H1 (cell line): ENCODE results near the gene ROBO2. TPM values are rescaled to one million over a fixed set of nuclear protein-coding genes. Genes with fewer than 3 reads are reported as not detected.

ENCODE experiments used
- CTCF ChIA-PET: fragments of 300-600 bp; sonication (Branson Sonifier 250); formaldehyde crosslinking; loops from one replicate; lab custom pipeline; 2021; ENCODE audit not compliant: partially characterized antibody; lab: Charles Lee
- POLR2A ChIA-PET: fragments of 300-600 bp; sonication (Branson Sonifier 250); formaldehyde crosslinking; loops from one replicate; lab custom pipeline; 2021; ENCODE audit warnings: inconsistent platforms; ENCODE audit not compliant: partially characterized antibody; lab: Charles Lee
- DNase-seq, 2 experiments: peaks; one replicate each; pipeline versions ENCODE4 v3.0.0 to v3.0.0-alpha.2; 2010 to 2022; ENCODE audit warnings: low spot score in 2 of 2, low read depth in 1 of 2, mixed read lengths in 1 of 2
- FAIRE-seq: peaks from 2 replicates; lab custom pipeline; 2011; peaks lifted over from hg19 to GRCh38; lab: Jason Lieb, UNC
- H2AFZ ChIP-seq: 2 replicates; pipeline ENCODE4 v1.8.1; 2012; ENCODE audit warnings: low read length, inconsistent platforms
- H2AK5ac ChIP-seq: 2 replicates; pipeline ENCODE4 v1.6.1; 2013; ENCODE audit warnings: low read depth, low read length
- H2BK120ac ChIP-seq: replicated peaks from 2 replicates; pipeline ENCODE3; 2013; ENCODE audit warnings: low read depth, low read length, inconsistent platforms
- H2BK12ac ChIP-seq: 2 replicates; pipeline ENCODE4 v1.6.1; 2013; ENCODE audit warnings: low read depth, low read length
- H2BK15ac ChIP-seq: 2 replicates; pipeline ENCODE4 v1.6.1; 2013; ENCODE audit warnings: low read length
- H2BK20ac ChIP-seq: 2 replicates; pipeline ENCODE4 v1.6.1; 2013; ENCODE audit warnings: low read length
- H2BK5ac ChIP-seq: 2 replicates; pipeline ENCODE4 v1.6.1; 2013; ENCODE audit warnings: low read depth, low read length
- H3K14ac ChIP-seq: 2 replicates; pipeline ENCODE4 v1.6.1; 2013; ENCODE audit warnings: inconsistent platforms; ENCODE audit not compliant: insufficient read length
- H3K18ac ChIP-seq: 2 replicates; pipeline ENCODE4 v1.6.1; 2013; ENCODE audit warnings: low read length; ENCODE audit errors: extremely low read depth
- H3K23ac ChIP-seq: 2 replicates; pipeline ENCODE4 v1.6.1; 2013; ENCODE audit warnings: inconsistent platforms; ENCODE audit not compliant: insufficient read length
- H3K23me2 ChIP-seq: 2 replicates; pipeline ENCODE4 v1.6.1; 2013; ENCODE audit warnings: low read depth, low read length
- H3K27ac ChIP-seq: 2 replicates; pipeline ENCODE4 v1.6.1; 2011; ENCODE audit warnings: low read depth, low read length, inconsistent platforms
- H3K27me3 ChIP-seq, 4 experiments: replicated peaks in 1 of 4; 1 replicate in 1 of 4; 2 replicates in 3 of 4; pipeline versions ENCODE4 v1.6.1 to v1.8.1; 2011 to 2013; ENCODE audit warnings: low read length in 3 of 4, mild to moderate bottlenecking in 3 of 4, inconsistent platforms in 2 of 4, mixed read lengths in 2 of 4, moderate library complexity in 1 of 4; ENCODE audit not compliant: control insufficient read depth in 3 of 4, insufficient read depth in 3 of 4; ENCODE audit errors: extremely low read depth in 1 of 4
- H3K36me3 ChIP-seq, 4 experiments: 2 replicates each; pipeline versions ENCODE4 v1.6.1 to v1.8.1; 2011 to 2013; ENCODE audit warnings: mild to moderate bottlenecking in 4 of 4, low read length in 3 of 4, moderate library complexity in 2 of 4, control low read depth in 1 of 4, inconsistent platforms in 1 of 4; ENCODE audit not compliant: insufficient read depth in 4 of 4, control insufficient read depth in 2 of 4
- H3K4ac ChIP-seq: replicated peaks from 2 replicates; pipeline ENCODE3; 2013; ENCODE audit warnings: low read length, low read depth, mixed read lengths, inconsistent platforms; ENCODE audit not compliant: insufficient read length
- H3K4me1 ChIP-seq, 4 experiments: replicated peaks in 1 of 4; 1 replicate in 1 of 4; 2 replicates in 3 of 4; pipeline versions ENCODE4 v1.6.1 to v1.8.1; 2011 to 2013; ENCODE audit warnings: low read length in 3 of 4, inconsistent platforms in 2 of 4, mixed read lengths in 1 of 4; ENCODE audit not compliant: insufficient read depth in 4 of 4, control insufficient read depth in 3 of 4
- H3K4me2 ChIP-seq, 2 experiments: 2 replicates each; pipeline versions ENCODE4 v1.6.1 to v1.8.1; 2011 to 2013; ENCODE audit warnings: low read depth in 2 of 2, low read length in 2 of 2, control low read depth in 1 of 2, inconsistent platforms in 1 of 2, mild to moderate bottlenecking in 1 of 2; ENCODE audit not compliant: insufficient read depth in 1 of 2
- H3K4me3 ChIP-seq, 4 experiments: fragments of 200-600, 300-600 bp in 1 of 4; sonication (generic), shearing (Covaris generic), sonication (Bioruptor Twin) in 1 of 4; 2 replicates each; pipeline versions ENCODE4 v1.5.1 to v1.8.1; 2011 to 2016; ENCODE audit warnings: low read length in 4 of 4, low read depth in 3 of 4, control low read depth in 2 of 4, inconsistent platforms in 2 of 4, mild to moderate bottlenecking in 2 of 4, mixed read lengths in 1 of 4, moderate library complexity in 1 of 4; ENCODE audit not compliant: insufficient read depth in 2 of 4; ENCODE audit errors: extremely low read depth in 1 of 4
- H3K56ac ChIP-seq: replicated peaks from 2 replicates; pipeline ENCODE3; 2013; ENCODE audit warnings: low read depth, mild to moderate bottlenecking, mixed read lengths, low read length, inconsistent platforms; ENCODE audit not compliant: insufficient read length
- H3K79me1 ChIP-seq: 2 replicates; pipeline ENCODE4 v1.6.1; 2013; ENCODE audit warnings: low read depth, low read length, control low read depth
- H3K79me2 ChIP-seq, 2 experiments: 2 replicates each; pipeline versions ENCODE4 v1.6.1 to v1.8.1; 2012 to 2013; ENCODE audit warnings: low read length in 2 of 2, mild to moderate bottlenecking in 2 of 2, inconsistent platforms in 1 of 2; ENCODE audit not compliant: insufficient read depth in 2 of 2, control insufficient read depth in 1 of 2
- H3K9ac ChIP-seq, 4 experiments: replicated peaks in 1 of 4; 1 replicate in 1 of 4; 2 replicates in 3 of 4; pipeline versions ENCODE4 v1.6.1 to v1.8.1; 2011 to 2013; ENCODE audit warnings: low read depth in 3 of 4, low read length in 3 of 4, control low read depth in 2 of 4, mild to moderate bottlenecking in 2 of 4, moderate library complexity in 2 of 4, inconsistent platforms in 1 of 4; ENCODE audit errors: extremely low read depth in 1 of 4
- H3K9me3 ChIP-seq, 2 experiments: 2 replicates each; pipeline versions ENCODE4 v1.6.1 to v1.8.1; 2012 to 2013; ENCODE audit warnings: mild to moderate bottlenecking in 2 of 2, moderate library complexity in 2 of 2, control low read depth in 1 of 2, inconsistent platforms in 1 of 2, low read depth in 1 of 2, low read length in 1 of 2, mixed read lengths in 1 of 2; ENCODE audit not compliant: insufficient read depth in 2 of 2
- H4K20me1 ChIP-seq, 2 experiments: replicated peaks in 1 of 2; 2 replicates each; pipeline versions ENCODE3 to v1.8.1; 2011 to 2013; ENCODE audit warnings: inconsistent platforms in 2 of 2, low read length in 2 of 2, mild to moderate bottlenecking in 1 of 2; ENCODE audit not compliant: insufficient read depth in 2 of 2, control insufficient read depth in 1 of 2
- H4K5ac ChIP-seq: 2 replicates; pipeline ENCODE4 v1.6.1; 2013; ENCODE audit warnings: low read length, low read depth, mixed read lengths, inconsistent platforms; ENCODE audit not compliant: insufficient read length
- H4K8ac ChIP-seq: 2 replicates; pipeline ENCODE4 v1.8.0; 2013; ENCODE audit warnings: mild to moderate bottlenecking, moderate library complexity, low read length, inconsistent platforms; ENCODE audit not compliant: insufficient read depth; ENCODE audit errors: extremely low read depth
- H4K91ac ChIP-seq: replicated peaks from 2 replicates; pipeline ENCODE3; 2013; ENCODE audit warnings: low read length, mixed read lengths, inconsistent platforms; ENCODE audit not compliant: insufficient read length
- CHD2 ChIP-seq: IDR thresholded peaks from 2 replicates; pipeline ENCODE4 v1.6.1; 2012; ENCODE audit warnings: low read length, improper control_type of control experiment
- HDAC2 ChIP-seq, 2 experiments: fragments of 300-600 bp in 1 of 2; sonication (generic) in 1 of 2; IDR thresholded peaks; 2 replicates each; pipeline ENCODE4 v1.6.1; 2011 to 2012; ENCODE audit warnings: low read depth in 2 of 2, low read length in 2 of 2, mild to moderate bottlenecking in 2 of 2, moderate library complexity in 2 of 2, borderline replicate concordance in 1 of 2, inconsistent platforms in 1 of 2
- JUND ChIP-seq: IDR thresholded peaks from 2 replicates; pipeline ENCODE4 v1.6.1; 2011; ENCODE audit warnings: mild to moderate bottlenecking, improper control_type of control experiment, low read length
- SIN3A ChIP-seq, 2 experiments: IDR thresholded peaks in 1 of 2; conservative IDR thresholded peaks in 1 of 2; 2 replicates each; pipeline ENCODE4 v1.6.1; 2011 to 2012; ENCODE audit warnings: low read length in 2 of 2, improper control_type of control experiment in 1 of 2, low read depth in 1 of 2, mild to moderate bottlenecking in 1 of 2
- SUZ12 ChIP-seq: fragments of 200-600 bp; sonication (generic); IDR thresholded peaks from 2 replicates; pipeline ENCODE4 v1.6.1; 2012; ENCODE audit warnings: mild to moderate bottlenecking, inconsistent platforms, low read length, moderate library complexity, mixed read lengths
- ZNF274 ChIP-seq: IDR thresholded peaks from 2 replicates; pipeline ENCODE4 v1.7.0; 2012; ENCODE audit warnings: low read length, borderline replicate concordance; ENCODE audit errors: extremely low read depth
- WGBS, 2 experiments: shearing (Covaris generic) in 1 of 2; methylation state at CpG; one replicate each; pipeline versions ENCODE4 v1.1.6 to v1.1.7; 2013 to 2015; ENCODE audit warnings: low lambda C conversion rate in 2 of 2, mixed read lengths in 2 of 2, inconsistent platforms in 1 of 2, low coverage in 1 of 2, missing lambda C conversion rate in 1 of 2; ENCODE audit not compliant: insufficient replicate concordance in 2 of 2, insufficient coverage in 1 of 2, insufficient read length in 1 of 2; ENCODE audit errors: extremely low coverage in 1 of 2, missing lambda C conversion rate in 1 of 2; 5-methylcytosine and 5-hydroxymethylcytosine counted together
- polyA plus RNA-seq, 7 experiments: library from polyadenylated mRNA; depleted of rRNA in 3 of 7; stranded (reverse) in 5 of 7; unstranded in 2 of 7; fragments of >200 nt in 5 of 7; fragments of 200-250 nt in 2 of 7; gene quantifications; 1 replicate in 5 of 7; 2 replicates in 1 of 7; 4 replicates in 1 of 7; pipeline versions ENCODE4 v1.2.1 to v1.2.3, GENCODE V29; 2011 to 2013; ENCODE audit warnings: missing spikeins in 2 of 7, mixed read lengths in 2 of 7
- total RNA-seq: library from RNA; stranded (reverse); fragmentation: NEBNext Ultra II Directional; extraction: Animal tissue kit (Norgen Biotek cat#: 25700); gene quantifications from 2 replicates; pipeline ENCODE4 v1.2.1, GENCODE V29; 2021
- TF ChIP-seq, protein P1 (sequence below): IDR thresholded peaks from 2 replicates; pipeline ENCODE4 v1.6.1; 2012; ENCODE audit warnings: inconsistent platforms
- TF ChIP-seq, protein P2 (sequence below): IDR thresholded peaks from 2 replicates; pipeline ENCODE4 v1.6.1; 2011; ENCODE audit warnings: low read length, improper control_type of control experiment

Gene ROBO2
- total and polyA plus RNA-seq, 2 of the 8 experiments (the other 6 are each of a cell fraction or from before 2014, with no cell fraction given): 1.5 to 2.9 TPM

DNA sequence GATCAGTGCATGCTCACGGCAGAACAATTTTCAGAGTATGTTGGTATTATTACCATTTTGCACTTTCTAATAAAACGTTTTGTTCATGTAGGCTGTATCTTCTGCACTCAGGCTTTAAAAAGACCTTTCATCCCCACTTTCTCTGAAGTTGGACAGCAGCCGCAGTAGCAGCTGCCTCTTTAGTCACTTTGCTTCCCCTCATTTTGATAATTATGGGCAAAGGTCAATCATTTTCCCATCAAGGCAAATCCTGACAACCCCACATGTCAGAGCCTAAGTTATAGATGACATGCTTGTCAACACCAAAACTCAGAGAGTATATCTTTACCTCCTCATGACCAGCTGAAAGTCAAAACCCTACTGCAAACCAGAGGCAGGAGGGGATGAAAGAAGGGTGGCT, 99.7 kb downstream of the ROBO2 start:
- Histone ChIP-seq H3K56ac (no peak overlapping the region), H2BK20ac (no peak overlapping the region), H3K9ac (no peak overlapping the region), H3K79me2 (no peaks in the 10 kb centered on the region), H3K23me2 (no peaks in the 10 kb centered on the region), H3K9me3 (no peaks in the 10 kb centered on the region), H3K4me2 (no peak overlapping the region), H2BK120ac (no peak overlapping the region), H3K18ac (no peak overlapping the region), H2AK5ac (no peak overlapping the region), H3K79me1 (no peaks in the 10 kb centered on the region), H3K27me3 (peaks cover 0 to 2% (median 0%) of the 10 kb centered on the region in 4 experiments; a peak in 1 of 7 replicates), H2BK15ac (no peak overlapping the region), H4K5ac (no peak overlapping the region), H4K91ac (no peak overlapping the region), H2BK5ac (no peak overlapping the region), H4K20me1 (no peaks in the 10 kb centered on the region), H3K4me1 (0 out of 7 replicates have a peak, but pooled peaks cover 0 to 2% (median 0%) of the 10 kb centered on the region in 4 experiments), H2BK12ac (no peak overlapping the region), H3K4ac (no peak overlapping the region), H4K8ac (no peak overlapping the region), H3K4me3 (no peak overlapping the region), H3K14ac (no peak overlapping the region), H3K36me3 (no peaks in the 10 kb centered on the region), H2AFZ (no peak overlapping the region), H3K27ac (no peak overlapping the region), H3K23ac (no peak overlapping the region)
- TF ChIP-seq HDAC2 (IDR thresholded peaks at IDR 0.05; ENCODE audit: borderline replicate concordance in 1 of 2, low read depth in 2 of 2, low read length in 2 of 2): no peak
- TF ChIP-seq CHD2: no peak
- TF ChIP-seq JUND: no peak
- no peak for TF ChIP-seq SIN3A (conservative IDR thresholded peaks at IDR 0.05 in 1 of 2, IDR thresholded peaks at IDR 0.05 in 1 of 2; ENCODE audit: low read depth in 1 of 2, low read length in 2 of 2)
- TF ChIP-seq, protein P1, sequence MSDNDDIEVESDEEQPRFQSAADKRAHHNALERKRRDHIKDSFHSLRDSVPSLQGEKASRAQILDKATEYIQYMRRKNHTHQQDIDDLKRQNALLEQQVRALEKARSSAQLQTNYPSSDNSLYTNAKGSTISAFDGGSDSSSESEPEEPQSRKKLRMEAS: no peak
- TF ChIP-seq, protein P2, sequence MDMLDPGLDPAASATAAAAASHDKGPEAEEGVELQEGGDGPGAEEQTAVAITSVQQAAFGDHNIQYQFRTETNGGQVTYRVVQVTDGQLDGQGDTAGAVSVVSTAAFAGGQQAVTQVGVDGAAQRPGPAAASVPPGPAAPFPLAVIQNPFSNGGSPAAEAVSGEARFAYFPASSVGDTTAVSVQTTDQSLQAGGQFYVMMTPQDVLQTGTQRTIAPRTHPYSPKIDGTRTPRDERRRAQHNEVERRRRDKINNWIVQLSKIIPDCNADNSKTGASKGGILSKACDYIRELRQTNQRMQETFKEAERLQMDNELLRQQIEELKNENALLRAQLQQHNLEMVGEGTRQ: no peak
- no peak for TF ChIP-seq ZNF274
- no peak for TF ChIP-seq SUZ12
- CTCF ChIA-PET: no interaction called here
- POLR2A ChIA-PET: no interaction called here
- WGBS, 2 experiments: 86% methylated on average over 3 of the region's 3 CpGs; no CpG with 5 or more reads in 1 of the 2 experiments
- FAIRE-seq (no peak), DNase-seq (no peak)
